SK-N-SH (cell line): ENCODE measurements around the gene EOLA1.

Experiments
- CHD2 ChIP-seq: fragments of 150-350 bp; IDR thresholded peaks from 2 replicates; pipeline ENCODE4 v1.6.1; 2018; ENCODE audit warnings: low read length; ENCODE audit not compliant: partially characterized antibody
- FOSL2 ChIP-seq: IDR thresholded peaks from 2 replicates; pipeline ENCODE4 v1.4.0; 2012; ENCODE audit warnings: low read depth, mild to moderate bottlenecking, moderate library complexity, borderline replicate concordance
- FOXM1 ChIP-seq: IDR thresholded peaks from 2 replicates; pipeline ENCODE4 v1.4.0; 2012; ENCODE audit warnings: low read depth, mild to moderate bottlenecking
- POLR2AphosphoS5 ChIP-seq: IDR thresholded peaks from 2 replicates; pipeline ENCODE4 v1.6.1; 2012; ENCODE audit warnings: low read depth, low read length
- RFX5 ChIP-seq: IDR thresholded peaks from 2 replicates; pipeline ENCODE4 v1.6.1; 2012; ENCODE audit warnings: mild to moderate bottlenecking, improper control_type of control experiment, low read length
- SMC3 ChIP-seq: IDR thresholded peaks from 2 replicates; pipeline ENCODE4 v1.6.1; 2012; ENCODE audit warnings: low read depth, low read length, improper control_type of control experiment
- YY1 ChIP-seq: IDR thresholded peaks from 2 replicates; pipeline ENCODE4 v1.4.0; 2012; ENCODE audit warnings: low read depth, mild to moderate bottlenecking
- TF ChIP-seq, protein P1 (sequence below): fragments of 200-600 bp; sonication (generic); IDR thresholded peaks from 2 replicates; pipeline ENCODE4 v1.6.1; 2017; ENCODE audit warnings: antibody characterized with exemption, mild to moderate bottlenecking, moderate library complexity
- TF ChIP-seq, protein P2 (sequence below): IDR thresholded peaks from 2 replicates; pipeline ENCODE4 v1.6.1; 2012; ENCODE audit warnings: mild to moderate bottlenecking, low read depth, low read length, moderate library complexity
- TF ChIP-seq, protein P3 (sequence below): IDR thresholded peaks from 2 replicates; pipeline ENCODE4 v1.4.0; 2012; ENCODE audit warnings: low read depth
- TF ChIP-seq, protein P4 (sequence below): IDR thresholded peaks from 2 replicates; pipeline ENCODE4 v1.4.0; 2012; ENCODE audit warnings: low read depth, borderline replicate concordance
- TF ChIP-seq, protein P5 (sequence below): IDR thresholded peaks from 2 replicates; pipeline ENCODE4 v1.4.0; 2012; ENCODE audit warnings: low read depth, borderline replicate concordance

DNA sequence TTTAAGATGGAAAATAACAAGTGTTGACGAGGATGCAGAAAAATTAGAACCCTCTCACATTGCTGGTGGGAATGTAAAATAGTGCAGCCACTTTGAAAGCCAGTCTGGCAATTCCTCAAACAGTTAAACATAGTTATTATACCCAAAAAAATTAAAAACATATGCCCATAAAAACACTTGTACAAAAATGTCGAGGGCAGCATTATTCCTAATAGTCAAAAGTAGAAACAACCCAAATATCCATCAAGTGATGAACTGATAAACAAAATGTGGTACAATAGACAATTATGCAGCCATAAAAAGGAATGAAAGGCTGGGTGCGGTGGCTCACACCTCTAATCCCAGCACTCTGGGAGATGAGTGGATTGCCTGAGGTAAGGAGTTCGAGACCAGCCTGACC, 42.0 kb upstream of the EOLA1 start:
- TF ChIP-seq, protein P1, sequence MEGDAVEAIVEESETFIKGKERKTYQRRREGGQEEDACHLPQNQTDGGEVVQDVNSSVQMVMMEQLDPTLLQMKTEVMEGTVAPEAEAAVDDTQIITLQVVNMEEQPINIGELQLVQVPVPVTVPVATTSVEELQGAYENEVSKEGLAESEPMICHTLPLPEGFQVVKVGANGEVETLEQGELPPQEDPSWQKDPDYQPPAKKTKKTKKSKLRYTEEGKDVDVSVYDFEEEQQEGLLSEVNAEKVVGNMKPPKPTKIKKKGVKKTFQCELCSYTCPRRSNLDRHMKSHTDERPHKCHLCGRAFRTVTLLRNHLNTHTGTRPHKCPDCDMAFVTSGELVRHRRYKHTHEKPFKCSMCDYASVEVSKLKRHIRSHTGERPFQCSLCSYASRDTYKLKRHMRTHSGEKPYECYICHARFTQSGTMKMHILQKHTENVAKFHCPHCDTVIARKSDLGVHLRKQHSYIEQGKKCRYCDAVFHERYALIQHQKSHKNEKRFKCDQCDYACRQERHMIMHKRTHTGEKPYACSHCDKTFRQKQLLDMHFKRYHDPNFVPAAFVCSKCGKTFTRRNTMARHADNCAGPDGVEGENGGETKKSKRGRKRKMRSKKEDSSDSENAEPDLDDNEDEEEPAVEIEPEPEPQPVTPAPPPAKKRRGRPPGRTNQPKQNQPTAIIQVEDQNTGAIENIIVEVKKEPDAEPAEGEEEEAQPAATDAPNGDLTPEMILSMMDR, result no peak
- TF ChIP-seq, protein P2, sequence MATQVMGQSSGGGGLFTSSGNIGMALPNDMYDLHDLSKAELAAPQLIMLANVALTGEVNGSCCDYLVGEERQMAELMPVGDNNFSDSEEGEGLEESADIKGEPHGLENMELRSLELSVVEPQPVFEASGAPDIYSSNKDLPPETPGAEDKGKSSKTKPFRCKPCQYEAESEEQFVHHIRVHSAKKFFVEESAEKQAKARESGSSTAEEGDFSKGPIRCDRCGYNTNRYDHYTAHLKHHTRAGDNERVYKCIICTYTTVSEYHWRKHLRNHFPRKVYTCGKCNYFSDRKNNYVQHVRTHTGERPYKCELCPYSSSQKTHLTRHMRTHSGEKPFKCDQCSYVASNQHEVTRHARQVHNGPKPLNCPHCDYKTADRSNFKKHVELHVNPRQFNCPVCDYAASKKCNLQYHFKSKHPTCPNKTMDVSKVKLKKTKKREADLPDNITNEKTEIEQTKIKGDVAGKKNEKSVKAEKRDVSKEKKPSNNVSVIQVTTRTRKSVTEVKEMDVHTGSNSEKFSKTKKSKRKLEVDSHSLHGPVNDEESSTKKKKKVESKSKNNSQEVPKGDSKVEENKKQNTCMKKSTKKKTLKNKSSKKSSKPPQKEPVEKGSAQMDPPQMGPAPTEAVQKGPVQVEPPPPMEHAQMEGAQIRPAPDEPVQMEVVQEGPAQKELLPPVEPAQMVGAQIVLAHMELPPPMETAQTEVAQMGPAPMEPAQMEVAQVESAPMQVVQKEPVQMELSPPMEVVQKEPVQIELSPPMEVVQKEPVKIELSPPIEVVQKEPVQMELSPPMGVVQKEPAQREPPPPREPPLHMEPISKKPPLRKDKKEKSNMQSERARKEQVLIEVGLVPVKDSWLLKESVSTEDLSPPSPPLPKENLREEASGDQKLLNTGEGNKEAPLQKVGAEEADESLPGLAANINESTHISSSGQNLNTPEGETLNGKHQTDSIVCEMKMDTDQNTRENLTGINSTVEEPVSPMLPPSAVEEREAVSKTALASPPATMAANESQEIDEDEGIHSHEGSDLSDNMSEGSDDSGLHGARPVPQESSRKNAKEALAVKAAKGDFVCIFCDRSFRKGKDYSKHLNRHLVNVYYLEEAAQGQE, result no peak
- TF ChIP-seq POLR2AphosphoS5 (no peak), SMC3 (no peak), RFX5 (no peak), FOSL2 (no peak), FOXM1 (no peak), YY1 (no peak), CHD2 (no peak)
- TF ChIP-seq, protein P3, sequence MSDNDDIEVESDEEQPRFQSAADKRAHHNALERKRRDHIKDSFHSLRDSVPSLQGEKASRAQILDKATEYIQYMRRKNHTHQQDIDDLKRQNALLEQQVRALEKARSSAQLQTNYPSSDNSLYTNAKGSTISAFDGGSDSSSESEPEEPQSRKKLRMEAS, result no peak
- TF ChIP-seq, protein P4, sequence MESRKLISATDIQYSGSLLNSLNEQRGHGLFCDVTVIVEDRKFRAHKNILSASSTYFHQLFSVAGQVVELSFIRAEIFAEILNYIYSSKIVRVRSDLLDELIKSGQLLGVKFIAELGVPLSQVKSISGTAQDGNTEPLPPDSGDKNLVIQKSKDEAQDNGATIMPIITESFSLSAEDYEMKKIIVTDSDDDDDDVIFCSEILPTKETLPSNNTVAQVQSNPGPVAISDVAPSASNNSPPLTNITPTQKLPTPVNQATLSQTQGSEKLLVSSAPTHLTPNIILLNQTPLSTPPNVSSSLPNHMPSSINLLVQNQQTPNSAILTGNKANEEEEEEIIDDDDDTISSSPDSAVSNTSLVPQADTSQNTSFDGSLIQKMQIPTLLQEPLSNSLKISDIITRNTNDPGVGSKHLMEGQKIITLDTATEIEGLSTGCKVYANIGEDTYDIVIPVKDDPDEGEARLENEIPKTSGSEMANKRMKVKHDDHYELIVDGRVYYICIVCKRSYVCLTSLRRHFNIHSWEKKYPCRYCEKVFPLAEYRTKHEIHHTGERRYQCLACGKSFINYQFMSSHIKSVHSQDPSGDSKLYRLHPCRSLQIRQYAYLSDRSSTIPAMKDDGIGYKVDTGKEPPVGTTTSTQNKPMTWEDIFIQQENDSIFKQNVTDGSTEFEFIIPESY, result no peak
- TF ChIP-seq, protein P5, sequence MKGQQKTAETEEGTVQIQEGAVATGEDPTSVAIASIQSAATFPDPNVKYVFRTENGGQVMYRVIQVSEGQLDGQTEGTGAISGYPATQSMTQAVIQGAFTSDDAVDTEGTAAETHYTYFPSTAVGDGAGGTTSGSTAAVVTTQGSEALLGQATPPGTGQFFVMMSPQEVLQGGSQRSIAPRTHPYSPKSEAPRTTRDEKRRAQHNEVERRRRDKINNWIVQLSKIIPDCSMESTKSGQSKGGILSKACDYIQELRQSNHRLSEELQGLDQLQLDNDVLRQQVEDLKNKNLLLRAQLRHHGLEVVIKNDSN, result no peak
